NT2/D1 (cell line): ENCODE measurements around the gene HSP90AA1.
"Not testable (repeated sequence)": the region's sequence is repeated elsewhere in the genome, so short reads cannot be mapped to it uniquely, and the experiment has no call there.

ENCODE experiments used
- DNase-seq: peaks from one replicate; pipeline ENCODE4 v3.0.0-alpha.2; 2011; ENCODE audit warnings: low read depth, low spot score
- H3K27me3 ChIP-seq: 2 replicates; pipeline ENCODE4 v1.6.0; 2011; ENCODE audit warnings: mild to moderate bottlenecking; ENCODE audit not compliant: insufficient read length, insufficient read depth
- H3K36me3 ChIP-seq: 2 replicates; pipeline ENCODE4 v1.6.1; 2011; ENCODE audit warnings: mild to moderate bottlenecking, low read length, mixed read lengths; ENCODE audit not compliant: insufficient read depth, insufficient read length
- H3K4me1 ChIP-seq: 2 replicates; pipeline ENCODE4 v1.5.1; 2011; ENCODE audit not compliant: insufficient read depth, insufficient read length
- H3K4me3 ChIP-seq: 2 replicates; pipeline ENCODE4 v1.5.1; 2011; ENCODE audit warnings: low read depth; ENCODE audit not compliant: insufficient read length
- H3K9ac ChIP-seq: 2 replicates; pipeline ENCODE4 v1.6.0; 2011; ENCODE audit warnings: low read depth; ENCODE audit not compliant: insufficient read length
- H3K9me3 ChIP-seq: 2 replicates; pipeline ENCODE4 v1.5.1; 2011; ENCODE audit warnings: mild to moderate bottlenecking, low read length; ENCODE audit not compliant: insufficient read depth
- SUZ12 ChIP-seq: IDR thresholded peaks from 2 replicates; pipeline ENCODE4 v1.6.1; 2011; ENCODE audit not compliant: insufficient read length, insufficient read depth; ENCODE audit errors: extremely low read depth
- YY1 ChIP-seq: IDR thresholded peaks from 2 replicates; pipeline ENCODE4 v1.6.1; 2011; ENCODE audit not compliant: insufficient read length, insufficient read depth
- ZNF274 ChIP-seq: IDR thresholded peaks from 2 replicates; pipeline ENCODE4 v1.6.1; 2011; ENCODE audit warnings: mild to moderate bottlenecking, low read depth, low read length

Gene HSP90AA1

DNA sequence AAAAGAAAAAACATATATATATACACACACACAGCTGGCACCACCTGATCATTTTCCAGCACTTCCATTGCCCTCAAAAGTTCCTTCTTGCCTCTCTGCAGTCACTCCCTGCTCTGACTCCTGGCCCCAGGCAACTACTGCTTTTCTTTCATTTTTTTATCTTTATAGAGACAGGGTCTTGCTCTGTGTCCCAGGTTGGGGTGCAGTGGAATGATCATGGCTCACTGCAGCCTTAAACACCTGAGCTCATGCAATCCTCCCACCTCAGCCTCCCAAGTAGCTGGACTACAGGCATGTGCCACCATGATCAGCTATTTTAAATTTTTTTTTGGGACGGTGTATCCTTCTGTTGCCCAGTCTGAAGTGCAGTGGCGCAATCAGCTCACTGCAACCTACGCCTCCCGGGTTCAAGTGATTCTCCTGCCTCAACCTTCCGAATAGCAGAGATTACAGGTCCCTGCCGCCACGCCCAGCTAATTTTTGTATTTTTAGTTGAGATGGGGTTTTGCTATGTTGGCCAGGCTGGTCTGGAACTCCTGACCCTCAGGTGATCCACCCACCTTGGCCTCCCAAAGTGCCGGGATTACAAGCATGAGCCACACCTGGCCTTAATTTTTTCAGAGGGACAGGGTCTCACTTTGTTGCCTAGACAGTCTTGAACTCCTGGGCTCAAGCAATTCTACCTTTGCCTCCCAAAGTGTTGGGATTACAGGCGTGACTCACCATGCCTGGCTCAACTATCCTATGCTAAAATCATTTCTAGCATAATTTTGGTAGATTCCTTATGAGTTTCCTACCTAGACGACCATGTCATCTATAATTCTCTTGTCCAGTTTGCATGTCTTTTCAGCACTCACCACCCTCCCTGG, 7.8 kb downstream of the HSP90AA1 start:
- peaks cover 62% of the 10 kb centered on the region for H3K36me3 ChIP-seq
- DNase-seq = no peak

GRCh38 chr14:102078361-102078791, 8.5 kb downstream of the HSP90AA1 start:
- peaks cover 55% of the 10 kb centered on the region for H3K36me3 ChIP-seq
- not testable (repeated sequence) for DNase-seq, H3K9ac ChIP-seq, H3K4me1 ChIP-seq, H3K27me3 ChIP-seq, H3K4me3 ChIP-seq, H3K9me3 ChIP-seq

More for the DNA sequence above, 7.8 kb downstream of the HSP90AA1 start:
- H3K9ac ChIP-seq = no peak overlapping the region
- H3K4me3 ChIP-seq = no peak overlapping the region
- no peaks in the 10 kb centered on the region for H3K9me3 ChIP-seq
- H3K27me3 ChIP-seq = no peaks in the 10 kb centered on the region
- H3K4me1 ChIP-seq = no peaks in the 10 kb centered on the region
- TF ChIP-seq YY1 (no peak), ZNF274 (no peak), SUZ12 (no peak)

GRCh38 chr14:102077382-102077709, 9.5 kb downstream of the HSP90AA1 start:
- H3K9ac ChIP-seq = no peak overlapping the region
- H3K4me3 ChIP-seq = no peak overlapping the region
- no peaks in the 10 kb centered on the region for H3K27me3 ChIP-seq
- peaks cover 49% of the 10 kb centered on the region for H3K36me3 ChIP-seq
- no peaks in the 10 kb centered on the region for H3K9me3 ChIP-seq
- no peak for DNase-seq
- no peak for TF ChIP-seq ZNF274
- no peak for TF ChIP-seq SUZ12
- no peak for TF ChIP-seq YY1
- no peaks in the 10 kb centered on the region for H3K4me1 ChIP-seq

- TF ChIP-seq YY1 = no peak
- no peak for TF ChIP-seq SUZ12
- TF ChIP-seq ZNF274 = no peak
- no peaks in the 10 kb centered on the region for H3K27me3 ChIP-seq
- H3K36me3 ChIP-seq = peaks cover 34% of the 10 kb centered on the region
- H3K9me3 ChIP-seq = no peaks in the 10 kb centered on the region
- no peaks in the 10 kb centered on the region for H3K4me1 ChIP-seq
- no peak for DNase-seq
- H3K4me3 ChIP-seq = no peak overlapping the region
- H3K9ac ChIP-seq = no peak overlapping the region
Observed at GRCh38 chr14:102075155-102075554, 11.7 kb downstream of the HSP90AA1 start.

DNA sequence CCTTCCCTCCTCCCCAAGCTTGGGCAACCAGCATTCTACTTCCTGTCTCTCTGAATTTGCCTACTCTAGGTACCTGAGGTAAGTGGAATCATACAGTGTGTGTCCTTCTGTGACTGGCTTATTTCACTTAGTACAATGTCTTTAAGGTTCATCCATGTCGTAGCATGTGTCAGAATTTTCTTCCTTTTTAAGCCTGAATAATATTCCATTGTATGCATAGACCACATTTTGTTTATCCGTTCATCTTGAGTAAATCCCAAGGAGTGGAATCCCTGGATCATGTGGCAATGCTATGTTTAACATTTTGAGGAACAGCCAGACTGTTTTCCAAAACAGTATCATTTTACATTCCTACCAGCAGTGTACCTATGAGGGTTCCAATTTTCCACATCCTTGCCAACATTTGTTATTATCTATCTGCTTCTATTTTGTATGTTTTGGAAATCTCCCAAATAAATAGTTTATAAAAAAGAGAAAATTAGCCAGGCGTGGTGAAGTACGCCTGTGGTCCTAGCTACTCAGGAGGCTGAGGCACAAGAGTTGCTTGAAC, 12.4 kb downstream of the HSP90AA1 start:
- H3K4me3 ChIP-seq = no peak overlapping the region
- no peak overlapping the region for H3K9ac ChIP-seq
- TF ChIP-seq ZNF274 (no peak), SUZ12 (no peak), YY1 (no peak)
- H3K4me1 ChIP-seq = no peaks in the 10 kb centered on the region
- H3K27me3 ChIP-seq = no peaks in the 10 kb centered on the region
- H3K9me3 ChIP-seq = no peaks in the 10 kb centered on the region
- no peak for DNase-seq
- H3K36me3 ChIP-seq = peaks cover 29% of the 10 kb centered on the region

DNA sequence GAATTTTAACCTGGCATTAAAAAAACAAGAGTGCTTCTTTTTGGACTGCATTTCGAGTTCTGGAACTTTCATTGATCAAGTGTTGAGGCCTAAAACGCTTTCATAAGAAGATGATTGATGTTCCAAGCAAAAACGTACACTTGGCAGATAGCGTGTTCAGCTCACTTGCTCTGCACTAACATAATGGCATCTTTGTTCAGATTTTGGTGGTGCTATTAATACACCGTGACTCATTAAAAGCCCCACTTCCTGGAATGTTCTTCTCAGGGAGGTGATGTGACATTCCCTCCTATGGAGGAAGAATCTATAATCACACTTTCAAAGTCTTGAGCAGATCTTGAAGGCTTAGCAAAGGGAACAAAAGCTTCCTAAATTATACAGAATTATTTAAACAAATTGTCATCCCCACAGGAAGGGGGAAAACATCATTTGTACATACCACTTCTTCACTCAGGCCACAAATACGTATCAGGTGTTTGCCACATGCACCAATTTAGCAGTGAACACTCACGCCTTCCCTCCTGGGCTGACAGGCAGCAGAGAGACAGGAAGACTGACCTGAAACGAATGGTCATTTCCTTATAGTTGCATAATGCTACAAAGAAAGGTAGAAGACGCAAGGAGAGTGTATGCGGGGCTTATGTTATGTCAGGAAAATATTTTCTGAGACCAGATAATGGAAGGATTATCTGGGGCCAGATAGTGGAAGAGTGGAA, 15.4 kb downstream of the HSP90AA1 start:
- H3K36me3 ChIP-seq = peaks cover 14% of the 10 kb centered on the region
- no peak overlapping the region for H3K9ac ChIP-seq
- DNase-seq = no peak
- H3K4me1 ChIP-seq = no peaks in the 10 kb centered on the region
- H3K9me3 ChIP-seq = no peaks in the 10 kb centered on the region
- no peak for TF ChIP-seq ZNF274
- TF ChIP-seq YY1 = no peak
- TF ChIP-seq SUZ12 = no peak
- no peak overlapping the region for H3K4me3 ChIP-seq
- H3K27me3 ChIP-seq = no peaks in the 10 kb centered on the region

GRCh38 chr14:102066041-102066451, 20.8 kb downstream of the HSP90AA1 start:
- H3K4me3 ChIP-seq = no peak overlapping the region
- peaks cover 4% of the 10 kb centered on the region for H3K4me1 ChIP-seq
- no peak overlapping the region for H3K9ac ChIP-seq
- no peaks in the 10 kb centered on the region for H3K9me3 ChIP-seq
- no peaks in the 10 kb centered on the region for H3K27me3 ChIP-seq
- DNase-seq = no peak
- peaks cover 2% of the 10 kb centered on the region for H3K36me3 ChIP-seq
- no peak for TF ChIP-seq YY1
- no peak for TF ChIP-seq SUZ12
- TF ChIP-seq ZNF274 = no peak

DNA sequence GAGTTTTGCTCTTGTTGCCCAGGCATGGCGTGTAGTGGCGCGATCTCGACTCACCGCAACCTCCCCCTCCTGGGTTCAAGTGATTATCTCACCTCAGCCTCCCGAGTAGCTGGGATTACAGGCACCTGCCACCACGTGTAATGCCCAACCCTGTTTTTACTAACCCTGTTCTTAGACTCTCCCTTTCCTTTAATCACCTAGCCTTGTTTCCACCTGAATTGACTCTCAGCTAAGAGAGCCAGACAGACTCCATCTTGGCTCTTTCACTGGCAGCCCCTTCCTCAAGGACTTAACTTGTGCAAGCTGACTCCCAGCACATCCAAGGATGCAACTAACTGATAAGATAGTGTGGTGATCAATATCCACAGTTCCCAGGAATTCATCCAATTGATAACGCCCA, 22.3 kb downstream of the HSP90AA1 start:
- DNase-seq, H3K4me1 ChIP-seq, H3K9me3 ChIP-seq, H3K9ac ChIP-seq, H3K4me3 ChIP-seq, H3K36me3 ChIP-seq, H3K27me3 ChIP-seq: not testable (repeated sequence)
